ENCODE results near the gene ZFP1. TPM values are rescaled to one million over a fixed set of nuclear protein-coding genes. Genes with fewer than 3 reads are reported as not detected.
"Not testable (repeated sequence)": the region's sequence is repeated elsewhere in the genome, so short reads cannot be mapped to it uniquely, and the experiment has no call there.

ZFP1 gene
- polyA plus RNA-seq, 1 donor, result 11.9 TPM

DNA sequence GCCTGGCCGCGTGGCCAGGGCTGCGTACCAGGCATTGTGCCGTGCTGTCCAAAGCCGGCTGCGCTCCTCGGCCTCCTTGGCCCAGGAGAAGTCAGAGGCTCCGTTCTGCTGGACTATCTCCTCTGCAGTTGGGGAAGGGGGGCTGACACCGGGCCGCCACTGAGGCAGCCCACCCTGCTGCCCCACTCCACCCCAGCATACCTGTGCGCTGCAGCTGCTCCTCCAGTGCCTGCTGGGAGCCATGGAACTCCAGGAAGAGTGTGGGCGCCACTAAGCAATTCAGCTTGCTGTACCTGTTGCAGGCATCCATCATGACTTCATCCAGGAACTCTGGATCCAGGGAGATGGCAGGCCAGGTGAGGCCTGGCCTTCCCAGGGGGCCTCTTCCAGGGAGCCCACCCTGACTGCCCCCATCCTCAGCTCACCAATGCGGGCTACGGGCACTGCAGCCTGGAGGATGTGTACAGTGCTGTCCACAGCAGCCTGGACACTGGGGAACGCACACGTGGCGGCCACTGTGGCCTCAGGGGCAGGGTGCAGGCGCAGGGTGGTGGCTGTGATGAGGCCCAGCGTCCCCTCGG lies 34.7 kb upstream of the ZFP1 start:
- DNase-seq, result no peak

DNA sequence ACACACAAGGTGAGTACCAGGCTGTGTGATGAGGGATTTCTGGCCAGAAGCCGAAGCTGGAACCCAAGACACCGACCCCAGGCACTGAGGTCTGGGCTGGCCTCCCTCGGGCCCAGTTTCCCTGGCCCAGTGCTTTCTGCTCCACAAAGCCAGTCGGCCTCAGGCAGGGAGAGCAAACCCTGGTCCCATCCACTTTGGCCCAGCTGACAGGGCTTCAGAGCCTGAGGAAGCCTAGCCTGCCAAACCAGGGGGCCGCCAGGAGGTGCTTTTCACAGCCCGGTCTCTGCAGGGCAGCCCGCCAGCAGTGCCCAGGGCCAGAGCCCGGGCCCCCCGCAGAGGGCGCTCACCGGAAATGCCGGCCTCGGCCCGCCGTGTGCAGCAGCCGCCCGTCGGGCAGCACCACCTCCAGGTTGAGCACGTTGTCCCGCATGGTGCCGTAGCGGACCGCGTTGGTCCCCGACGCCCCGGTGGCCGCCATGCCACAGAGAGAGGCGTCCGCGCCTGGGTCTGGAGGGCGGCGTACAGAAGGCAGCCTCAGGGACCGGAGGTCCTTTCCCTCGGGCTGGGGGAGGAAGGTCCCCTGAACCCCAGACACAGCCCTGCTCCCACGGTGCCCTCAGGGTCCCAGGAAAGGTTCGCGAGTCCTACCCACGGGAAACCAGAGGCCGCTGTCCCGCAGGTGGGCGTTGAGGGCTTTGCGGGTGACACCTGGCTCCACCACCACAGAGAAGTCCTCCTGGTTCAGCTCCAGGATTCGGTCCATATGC lies 34.0 kb upstream of the ZFP1 start:
- no peak for DNase-seq

GRCh38 chr16:75114946-75115825 lies 33.1 kb upstream of the ZFP1 start:
- DNase-seq, result no peak

- no peak for DNase-seq
Observed at GRCh38 chr16:75116081-75116910, 32.0 kb upstream of the ZFP1 start, which contains the start of gene LDHD. LDHD (minus strand) TSS chr16:75116780; CDS start chr16:75116720, 60 bp downstream.

DNA sequence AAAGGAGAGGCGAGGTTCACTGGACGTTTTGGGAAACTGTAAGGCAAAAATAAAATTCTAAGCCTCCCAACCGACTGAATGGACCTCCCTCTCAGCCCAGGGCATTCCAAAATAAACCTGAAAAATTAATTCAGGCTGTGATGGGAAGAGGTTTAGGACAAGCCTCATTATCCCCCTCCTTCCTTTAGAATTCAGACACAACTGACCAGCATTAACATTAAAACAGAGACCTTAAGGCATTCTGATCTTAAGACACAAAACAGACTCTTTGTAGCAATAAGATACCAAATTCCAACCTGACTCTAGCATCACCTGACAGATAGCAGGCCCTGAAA lies 31.4 kb upstream of the ZFP1 start:
- DNase-seq, result no peak

GRCh38 chr16:75118943-75119539 lies 29.3 kb upstream of the ZFP1 start:
- DNase-seq, result no peak

GRCh38 chr16:75120253-75120652 lies 28.1 kb upstream of the ZFP1 start:
- no peak for DNase-seq

DNA sequence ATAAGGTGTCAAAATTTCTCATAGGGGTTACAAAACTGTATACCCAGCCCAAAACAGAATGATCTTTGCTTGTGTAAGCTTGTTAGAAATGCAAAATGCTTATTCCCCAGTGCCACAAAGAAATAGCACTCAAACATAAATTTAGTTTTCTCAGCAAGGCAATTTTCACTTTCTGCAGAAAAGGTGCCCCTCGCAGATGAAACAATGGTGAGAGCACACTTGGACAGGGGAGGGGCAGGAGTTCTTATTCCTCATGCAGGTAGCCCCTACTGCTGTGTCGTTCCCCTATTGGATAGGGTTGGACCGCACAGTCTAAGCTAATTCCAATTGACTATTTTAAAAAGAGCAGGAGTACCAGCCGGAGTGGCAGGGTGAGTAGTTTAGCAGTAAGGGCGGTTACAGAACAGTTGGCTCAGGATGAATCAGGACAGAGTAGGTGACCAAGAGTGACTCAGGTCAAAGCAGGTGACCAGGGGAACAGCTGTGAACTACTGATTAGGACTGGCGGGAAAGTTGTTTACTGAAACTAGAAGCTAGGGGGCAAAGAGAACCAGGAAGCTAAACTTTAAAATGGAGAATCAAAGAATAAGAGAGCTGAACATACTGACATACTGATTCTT lies 26.3 kb upstream of the ZFP1 start:
- no peak for DNase-seq

GRCh38 chr16:75122609-75123008 lies 25.7 kb upstream of the ZFP1 start:
- DNase-seq, result no peak

DNA sequence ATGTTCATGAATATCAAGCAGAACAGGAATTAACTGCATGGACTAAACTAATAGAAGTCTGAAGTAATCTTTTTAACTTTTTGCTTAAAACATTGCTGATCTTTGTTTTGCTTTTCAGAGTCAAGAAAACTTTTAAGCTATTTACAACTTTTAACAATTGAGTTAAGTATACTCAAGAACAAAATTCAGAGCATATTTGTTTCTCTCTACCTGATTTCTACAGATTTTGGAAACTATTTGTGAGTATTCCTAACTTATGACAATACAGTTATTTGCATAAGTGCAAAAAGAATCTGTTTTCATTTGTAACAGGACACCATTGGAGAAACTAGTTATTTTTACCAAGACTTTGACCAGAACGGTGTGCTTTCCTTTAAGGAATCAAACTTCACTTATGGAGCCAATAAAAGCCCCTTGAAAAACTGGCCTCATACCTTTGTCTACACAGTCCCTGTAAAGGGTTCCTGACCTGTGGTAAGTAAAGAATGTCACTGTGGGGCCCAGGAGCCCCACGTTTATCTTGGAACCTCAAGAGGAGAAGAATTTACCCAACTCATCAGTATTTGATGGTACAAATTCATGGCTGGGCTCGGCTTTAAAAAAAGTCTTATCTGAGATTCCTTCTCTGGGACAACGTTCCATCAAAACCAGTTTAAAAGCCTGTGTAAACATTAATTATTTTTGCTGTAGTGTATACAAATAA lies 20.5 kb upstream of the ZFP1 start:
- DNase-seq, result no peak

DNA sequence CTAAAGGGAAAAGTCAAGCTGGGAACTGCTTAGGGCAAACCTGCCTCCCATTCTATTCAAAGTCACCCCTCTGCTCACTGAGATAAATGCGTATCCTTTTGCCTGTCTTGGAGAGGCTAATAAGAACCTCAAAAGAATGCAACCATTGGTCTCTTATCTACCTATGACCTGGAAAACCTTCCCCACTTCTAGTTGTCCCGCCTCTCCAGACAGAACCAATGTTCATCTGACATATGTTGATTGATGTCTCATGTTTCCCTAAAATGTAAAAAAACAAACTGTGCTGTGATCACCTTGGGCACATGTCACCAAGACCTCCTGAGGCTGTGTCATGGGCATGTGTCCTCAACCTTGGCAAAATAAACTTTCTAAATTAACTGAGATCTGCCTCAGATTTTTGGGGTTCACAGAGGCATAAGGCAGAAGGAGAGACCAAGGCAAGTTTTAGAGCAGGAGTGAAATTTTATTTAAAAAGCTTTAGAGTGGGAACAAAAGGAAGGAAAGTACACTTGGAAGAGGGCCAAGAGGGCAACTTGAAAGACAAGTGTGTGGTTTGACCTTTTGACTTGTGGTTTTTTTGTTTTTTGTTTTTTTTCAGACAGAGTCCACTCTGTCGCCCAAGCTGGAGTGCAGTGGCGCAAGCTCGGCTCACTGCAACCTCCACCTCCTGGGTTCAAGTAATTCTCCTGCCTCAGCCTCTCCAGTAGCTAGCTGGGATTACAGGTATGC lies 18.7 kb upstream of the ZFP1 start:
- not testable (repeated sequence) for DNase-seq

DNA sequence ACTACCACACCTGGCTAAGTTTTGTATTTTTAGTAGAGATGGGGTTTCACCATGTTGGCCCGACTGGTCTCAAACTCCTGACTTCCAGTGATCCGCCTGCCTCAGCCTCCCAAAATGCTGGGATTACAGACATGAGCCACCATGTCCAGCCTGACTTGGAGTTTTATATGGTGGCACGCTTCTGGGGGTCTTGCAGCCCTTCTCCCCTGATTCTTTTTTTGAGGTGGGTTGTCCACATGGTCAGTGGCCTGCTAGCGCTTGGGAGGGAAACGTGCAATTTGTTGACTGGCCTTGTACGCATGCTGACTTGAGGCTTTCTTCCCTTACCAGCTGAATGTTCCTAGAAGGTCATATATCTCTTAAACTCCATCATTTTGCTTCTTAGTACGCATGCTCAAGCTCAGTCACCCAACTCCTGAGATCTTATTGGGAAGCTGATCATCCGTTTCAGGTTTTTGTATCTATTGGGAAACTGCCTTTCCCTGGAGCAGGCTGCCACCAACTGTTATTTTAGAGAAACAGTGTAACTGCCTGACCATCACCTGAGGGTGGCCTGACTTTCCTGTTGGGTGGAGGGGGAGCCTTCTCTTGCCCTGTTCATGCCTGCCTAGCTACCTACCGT lies 18.1 kb upstream of the ZFP1 start:
- DNase-seq, result no peak

DNA sequence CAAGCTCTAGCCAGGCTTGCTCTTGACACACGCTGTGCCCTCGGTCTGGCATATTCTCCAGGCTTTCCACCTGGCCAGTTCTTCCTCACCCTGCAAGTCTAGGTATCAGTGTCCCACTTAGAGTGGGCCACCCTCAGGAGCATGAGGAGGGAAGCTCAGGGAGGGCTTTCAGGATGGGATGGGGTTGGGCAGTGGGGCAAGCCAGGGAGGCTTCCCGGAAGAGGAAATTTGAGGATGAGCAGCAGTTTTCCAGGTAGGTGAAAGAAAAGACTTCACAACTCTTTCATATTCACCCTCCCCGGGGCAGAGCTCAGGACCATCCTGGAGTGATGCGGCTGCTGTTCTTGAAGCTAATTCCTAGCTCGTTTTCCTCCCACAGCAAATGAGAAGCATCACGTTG lies 17.2 kb upstream of the ZFP1 start:
- no peak for DNase-seq

- DNase-seq, result no peak
Observed at GRCh38 chr16:75138233-75138632, 10.1 kb upstream of the ZFP1 start.

GRCh38 chr16:75138636-75139035 lies 9.7 kb upstream of the ZFP1 start:
- no peak for DNase-seq

DNA sequence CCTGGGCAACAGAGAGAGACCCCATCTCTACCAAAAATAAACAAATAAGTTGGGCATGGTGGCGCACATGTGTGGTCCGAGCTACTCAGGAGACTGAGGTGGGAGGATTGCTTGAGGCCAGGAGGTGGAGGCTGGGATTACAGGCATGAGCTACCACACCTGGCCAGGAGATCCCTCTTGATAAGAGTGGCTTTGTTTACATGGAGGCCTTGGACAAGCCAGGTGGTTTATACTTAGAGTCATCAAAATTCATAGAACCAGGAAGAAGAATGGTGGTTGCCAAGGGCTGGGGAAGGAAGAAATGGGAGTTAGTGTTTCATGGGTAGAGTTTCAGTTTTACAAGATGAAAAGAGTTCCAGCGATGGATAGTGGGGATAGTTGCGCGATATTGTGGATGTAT lies 8.8 kb upstream of the ZFP1 start:
- no peak for DNase-seq

GRCh38 chr16:75143941-75144340 lies 4.4 kb upstream of the ZFP1 start:
- DNase-seq, result no peak

DNA sequence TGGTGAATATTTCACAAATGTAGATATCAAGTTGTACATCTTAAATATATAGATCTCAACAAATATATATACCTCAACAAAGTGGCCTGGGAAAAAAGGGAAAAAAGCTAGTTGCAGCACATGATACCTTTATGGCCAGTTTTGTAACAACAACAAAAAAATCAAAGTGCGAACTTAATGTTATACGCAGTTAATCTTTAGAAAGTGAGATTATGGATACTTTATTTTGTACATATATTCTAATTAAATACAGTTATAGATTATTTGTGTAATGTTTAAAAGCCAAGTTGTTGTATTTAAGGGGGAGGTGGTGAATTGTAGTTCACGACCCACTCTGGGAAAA lies 385 bp upstream of the ZFP1 start:
- no peak for DNase-seq

- no peak for DNase-seq
Observed at GRCh38 chr16:75151798-75152197, 3.5 kb downstream of the ZFP1 start.

GRCh38 chr16:75152635-75153034 lies 4.3 kb downstream of the ZFP1 start:
- DNase-seq, result no peak

Measured in hindlimb muscle (tissue), 1 donor.